Smooth muscle cell (in vitro differentiated cells): ENCODE data around the gene OTOG. TPM values are rescaled to one million over a fixed set of nuclear protein-coding genes. Genes with fewer than 3 reads are reported as not detected.

ENCODE experiments used
- DNase-seq: peaks from one replicate; lab custom pipeline; 2025; ENCODE audit not compliant: unreplicated experiment; lab: John Stamatoyannopoulos, UW
- H2AFZ ChIP-seq: fragments of 200-600 bp; sonication (generic); 2 replicates; pipeline ENCODE4 v1.6.0; 2016; ENCODE audit warnings: antibody characterized with exemption, low read depth, mild to moderate bottlenecking
- H3F3A ChIP-seq: fragments of 200-600 bp; sonication (generic); 2 replicates; pipeline ENCODE4 v1.6.0; 2017; ENCODE audit warnings: antibody characterized with exemption, low read depth
- H3K27ac ChIP-seq: fragments of 200-600 bp; sonication (generic); 2 replicates; pipeline ENCODE4 v1.5.1; 2016; ENCODE audit warnings: low read depth, mild to moderate bottlenecking
- H3K27me3 ChIP-seq: fragments of 200-600 bp; sonication (generic); 2 replicates; pipeline ENCODE4 v1.6.1; 2016; ENCODE audit warnings: low read depth, mild to moderate bottlenecking
- H3K36me3 ChIP-seq: fragments of 200-600 bp; sonication (generic); 2 replicates; pipeline ENCODE4 v1.5.1; 2016; ENCODE audit warnings: low read depth
- H3K4me1 ChIP-seq: fragments of 200-600 bp; sonication (generic); 2 replicates; pipeline ENCODE4 v1.5.1; 2016; ENCODE audit warnings: low read depth
- H3K4me2 ChIP-seq: fragments of 200-600 bp; sonication (generic); 2 replicates; pipeline ENCODE4 v1.6.0; 2016; ENCODE audit warnings: mild to moderate bottlenecking
- H3K4me3 ChIP-seq: fragments of 200-600 bp; sonication (generic); 2 replicates; pipeline ENCODE4 v1.5.1; 2016; ENCODE audit warnings: mild to moderate bottlenecking
- H3K79me2 ChIP-seq: fragments of 200-600 bp; sonication (generic); 2 replicates; pipeline ENCODE4 v1.6.0; 2016; ENCODE audit warnings: low read depth, mild to moderate bottlenecking
- H3K9ac ChIP-seq: fragments of 200-600 bp; sonication (generic); 2 replicates; pipeline ENCODE4 v1.6.0; 2016; ENCODE audit warnings: low read depth
- H3K9me3 ChIP-seq: fragments of 200-600 bp; sonication (generic); replicated peaks from 2 replicates; pipeline ENCODE4 v1.5.1; 2016; ENCODE audit warnings: low read depth
- H4K20me1 ChIP-seq: fragments of 200-600 bp; sonication (generic); 2 replicates; pipeline ENCODE4 v1.6.0; 2016; ENCODE audit warnings: low read depth
- WGBS: methylation state at CpG from one replicate; pipeline ENCODE4 v1.1.7; 2016; ENCODE audit warnings: low lambda C conversion rate; 5-methylcytosine and 5-hydroxymethylcytosine counted together
- polyA plus RNA-seq: library from polyadenylated mRNA; unstranded; fragments of >200 nt; fragmentation: Nextera tagmentation; extraction: Ambion mirVana; gene quantifications from 2 replicates; pipeline ENCODE4 v1.2.1, GENCODE V29; 2016
- total RNA-seq: library from RNA; depleted of rRNA; stranded (reverse); fragments of >200 nt; gene quantifications from 2 replicates; pipeline ENCODE4 v1.2.3, GENCODE V29; 2014
- TF ChIP-seq, protein P1 (sequence below): fragments of 200-600 bp; sonication (generic); IDR thresholded peaks from 2 replicates; pipeline ENCODE4 v1.5.1; 2017; ENCODE audit warnings: borderline replicate concordance, mild to moderate bottlenecking, antibody characterized with exemption; ENCODE audit not compliant: insufficient read depth, poor library complexity, severe bottlenecking

The OTOG gene
- total and polyA plus RNA-seq, 2 experiments from 2014 or later, result not detected

DNA sequence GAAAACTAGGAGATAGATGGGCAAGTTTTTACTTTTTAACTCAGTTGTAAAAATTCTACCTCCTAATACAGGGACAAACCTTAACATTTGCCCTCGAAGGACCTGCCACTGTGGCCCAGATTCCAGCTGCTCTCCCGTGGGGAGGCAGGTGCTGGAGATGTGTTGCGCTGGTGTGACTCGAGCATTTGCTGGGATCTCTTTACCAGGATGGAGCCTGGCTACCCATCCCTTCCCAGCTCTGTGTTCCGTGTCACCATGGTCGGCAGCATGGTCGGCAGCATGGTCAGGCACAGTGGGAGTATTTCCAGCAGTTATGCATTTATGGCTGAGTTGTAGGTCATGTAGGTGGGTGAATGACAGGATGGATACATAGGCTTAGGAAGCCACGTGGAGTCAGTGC lies 41.1 kb downstream of the OTOG start:
- Histone ChIP-seq H3K27ac (no peak overlapping the region), H3K4me2 (no peak overlapping the region), H2AFZ (no peak overlapping the region), H3F3A (no peaks in the 10 kb centered on the region), H4K20me1 (no peaks in the 10 kb centered on the region), H3K9ac (no peak overlapping the region), H3K36me3 (no peaks in the 10 kb centered on the region), H3K27me3 (peaks cover 56% of the 10 kb centered on the region), H3K4me3 (no peak overlapping the region), H3K79me2 (no peaks in the 10 kb centered on the region), H3K4me1 (no peaks in the 10 kb centered on the region), H3K9me3 (no peaks in the 10 kb centered on the region)
- 84% methylated on average over 8 of the region's 8 CpGs for WGBS
- no peak for DNase-seq
- TF ChIP-seq, protein P1, sequence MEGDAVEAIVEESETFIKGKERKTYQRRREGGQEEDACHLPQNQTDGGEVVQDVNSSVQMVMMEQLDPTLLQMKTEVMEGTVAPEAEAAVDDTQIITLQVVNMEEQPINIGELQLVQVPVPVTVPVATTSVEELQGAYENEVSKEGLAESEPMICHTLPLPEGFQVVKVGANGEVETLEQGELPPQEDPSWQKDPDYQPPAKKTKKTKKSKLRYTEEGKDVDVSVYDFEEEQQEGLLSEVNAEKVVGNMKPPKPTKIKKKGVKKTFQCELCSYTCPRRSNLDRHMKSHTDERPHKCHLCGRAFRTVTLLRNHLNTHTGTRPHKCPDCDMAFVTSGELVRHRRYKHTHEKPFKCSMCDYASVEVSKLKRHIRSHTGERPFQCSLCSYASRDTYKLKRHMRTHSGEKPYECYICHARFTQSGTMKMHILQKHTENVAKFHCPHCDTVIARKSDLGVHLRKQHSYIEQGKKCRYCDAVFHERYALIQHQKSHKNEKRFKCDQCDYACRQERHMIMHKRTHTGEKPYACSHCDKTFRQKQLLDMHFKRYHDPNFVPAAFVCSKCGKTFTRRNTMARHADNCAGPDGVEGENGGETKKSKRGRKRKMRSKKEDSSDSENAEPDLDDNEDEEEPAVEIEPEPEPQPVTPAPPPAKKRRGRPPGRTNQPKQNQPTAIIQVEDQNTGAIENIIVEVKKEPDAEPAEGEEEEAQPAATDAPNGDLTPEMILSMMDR, result no peak

DNA sequence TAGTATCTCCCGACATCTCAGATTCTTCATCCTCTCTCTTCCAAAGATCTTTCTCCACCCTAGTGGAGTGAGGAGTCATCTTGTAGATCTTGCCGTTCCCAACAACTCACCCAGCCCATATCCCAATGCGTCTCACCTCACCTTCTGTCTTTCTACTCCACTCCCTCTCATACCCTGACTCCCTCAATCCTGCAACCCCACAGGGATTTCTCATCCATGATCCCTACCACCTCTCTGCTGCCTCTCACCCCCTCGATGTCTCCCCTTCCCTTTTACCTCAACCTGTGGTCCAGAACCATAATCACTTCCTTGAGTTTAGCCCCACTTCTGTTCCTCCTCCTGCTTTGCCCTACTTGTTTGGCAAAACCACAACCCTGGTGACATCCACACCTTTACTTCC lies 41.7 kb downstream of the OTOG start:
- WGBS, result 86% methylated on average over 4 of the region's 4 CpGs

DNA sequence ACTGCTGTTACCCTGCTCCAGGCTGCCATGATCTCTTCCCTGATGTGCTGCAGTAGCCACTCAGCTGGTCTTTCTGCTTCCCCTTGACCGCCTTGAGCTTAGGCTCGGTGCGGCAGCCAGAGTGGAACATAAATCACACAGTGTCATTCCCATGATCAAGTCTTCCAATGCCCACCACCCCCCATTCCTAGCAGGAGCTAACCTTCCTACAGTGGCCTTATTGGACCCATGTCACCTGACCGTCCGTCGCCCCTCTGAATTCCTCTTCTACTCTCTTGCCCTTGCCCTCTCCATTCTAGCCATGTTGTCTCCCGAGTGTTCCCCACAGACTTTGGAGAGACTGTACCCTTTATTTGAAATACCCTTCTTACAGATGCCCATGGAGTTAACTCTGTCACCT lies 43.4 kb downstream of the OTOG start:
- H2AFZ ChIP-seq, result no peak overlapping the region
- no peaks in the 10 kb centered on the region for H4K20me1 ChIP-seq
- H3K9ac ChIP-seq, result no peak overlapping the region
- no peaks in the 10 kb centered on the region for H3K9me3 ChIP-seq
- H3K4me1 ChIP-seq, result no peaks in the 10 kb centered on the region
- no peak overlapping the region for H3K27ac ChIP-seq
- H3K79me2 ChIP-seq, result no peaks in the 10 kb centered on the region
- DNase-seq, result no peak
- H3K4me2 ChIP-seq, result no peak overlapping the region
- TF ChIP-seq, protein P1, result no peak
- WGBS, result 88% methylated on average over 7 of the region's 7 CpGs
- H3F3A ChIP-seq, result no peaks in the 10 kb centered on the region
- H3K4me3 ChIP-seq, result no peak overlapping the region
- no peaks in the 10 kb centered on the region for H3K36me3 ChIP-seq
- H3K27me3 ChIP-seq, result peaks cover 46% of the 10 kb centered on the region

More for the DNA sequence above, 41.7 kb downstream of the OTOG start:
- TF ChIP-seq, protein P1, result no peak
- no peaks in the 10 kb centered on the region for H3K36me3 ChIP-seq
- DNase-seq, result no peak
- no peaks in the 10 kb centered on the region for H3F3A ChIP-seq
- no peak overlapping the region for H3K27ac ChIP-seq
- H3K9me3 ChIP-seq, result no peaks in the 10 kb centered on the region
- H3K27me3 ChIP-seq, result peaks cover 56% of the 10 kb centered on the region
- H2AFZ ChIP-seq, result no peak overlapping the region
- no peak overlapping the region for H3K9ac ChIP-seq
- H4K20me1 ChIP-seq, result no peaks in the 10 kb centered on the region
- H3K4me1 ChIP-seq, result no peaks in the 10 kb centered on the region
- H3K79me2 ChIP-seq, result no peaks in the 10 kb centered on the region
- H3K4me3 ChIP-seq, result no peak overlapping the region
- no peak overlapping the region for H3K4me2 ChIP-seq

DNA sequence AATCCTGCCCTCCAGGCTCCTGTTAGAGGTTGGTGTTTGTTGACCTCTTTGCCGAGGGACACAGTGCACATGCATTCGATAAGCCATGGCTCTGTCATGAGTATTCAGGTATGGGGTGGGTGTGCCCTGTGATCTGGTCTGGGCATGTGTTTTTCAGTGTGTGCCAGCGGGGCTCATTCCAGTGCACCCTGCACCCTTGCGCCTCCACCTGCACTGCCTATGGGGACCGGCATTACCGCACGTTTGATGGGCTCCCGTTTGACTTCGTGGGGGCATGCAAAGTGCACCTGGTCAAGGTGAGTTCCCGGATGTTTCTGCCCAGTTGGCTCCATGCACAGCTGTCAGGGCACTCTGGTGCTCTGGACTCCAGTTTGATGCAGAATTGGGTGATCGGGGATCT lies 44.2 kb downstream of the OTOG start:
- H4K20me1 ChIP-seq, result no peaks in the 10 kb centered on the region
- 93% methylated on average over 11 of the region's 11 CpGs for WGBS
- H3K4me3 ChIP-seq, result no peak overlapping the region
- H3K36me3 ChIP-seq, result no peaks in the 10 kb centered on the region
- H3K27ac ChIP-seq, result no peak overlapping the region
- H3K4me1 ChIP-seq, result no peaks in the 10 kb centered on the region
- H3K27me3 ChIP-seq, result peaks cover 47% of the 10 kb centered on the region
- no peak overlapping the region for H3K4me2 ChIP-seq
- H3K79me2 ChIP-seq, result no peaks in the 10 kb centered on the region
- no peak overlapping the region for H2AFZ ChIP-seq
- H3K9me3 ChIP-seq, result no peaks in the 10 kb centered on the region
- DNase-seq, result no peak
- TF ChIP-seq, protein P1, result no peak
- H3F3A ChIP-seq, result no peaks in the 10 kb centered on the region
- no peak overlapping the region for H3K9ac ChIP-seq
